Skin epidermis (tissue), 12 donors: ENCODE results near the gene RAMP1.

ENCODE experiments used
- H3K27ac ChIP-seq, 21 experiments: fragments of 200-600 bp; sonication (generic) in 11 of 21; one replicate each; pipeline ENCODE4 v1.5.0; 2020; ENCODE audit warnings: mild to moderate bottlenecking in 3 of 21, inconsistent platforms in 2 of 21, moderate library complexity in 2 of 21
- H3K4me3 ChIP-seq, 7 experiments: fragments of 200-600 bp; sonication (generic) in 2 of 7; one replicate each; pipeline ENCODE4 v1.5.0; 2020; ENCODE audit warnings: inconsistent platforms in 2 of 7, mild to moderate bottlenecking in 2 of 7, moderate library complexity in 1 of 7

RAMP1 gene

DNA sequence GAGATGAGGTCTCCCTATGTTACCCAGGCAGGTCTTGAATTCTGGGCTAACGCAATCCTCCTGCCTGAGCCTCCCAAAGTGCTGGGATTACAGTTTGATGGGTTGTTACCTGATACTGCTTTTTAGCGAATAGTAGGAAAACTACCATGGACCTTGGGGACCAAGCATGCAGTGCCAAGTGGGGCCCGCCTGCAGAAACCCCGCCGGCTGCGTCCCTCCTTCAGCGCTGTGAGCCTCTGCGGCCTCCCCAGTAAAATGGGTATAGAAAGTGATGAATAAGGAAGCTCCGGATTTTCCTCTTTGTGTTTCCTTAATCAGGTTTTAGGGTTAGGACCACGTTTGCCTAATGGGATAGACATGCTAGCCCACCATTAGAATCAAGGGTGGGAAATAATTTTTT, 30.4 kb downstream of the RAMP1 start:
- Histone ChIP-seq H3K27ac (no peak overlapping the region), H3K4me3 (no peak overlapping the region)

DNA sequence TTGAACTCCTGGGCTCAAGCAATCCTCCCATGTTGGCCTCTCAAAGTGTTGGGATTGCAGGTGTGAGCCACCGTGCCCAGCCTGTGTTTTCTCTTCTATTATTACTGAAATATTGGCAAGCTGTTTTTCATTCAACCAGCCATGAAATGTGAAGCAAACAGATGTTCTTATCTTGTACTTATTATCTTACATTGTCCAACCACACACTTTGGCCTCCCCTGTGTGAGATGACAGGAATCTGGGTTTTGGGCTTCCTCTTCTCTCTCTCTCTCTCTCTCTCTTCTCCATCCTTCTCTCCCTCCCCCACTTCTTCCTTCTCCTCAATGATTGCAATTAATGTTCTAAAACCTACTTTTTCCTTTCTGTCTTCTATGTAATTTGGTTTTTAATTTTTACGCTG, 33.1 kb downstream of the RAMP1 start:
- H3K27ac ChIP-seq, result no peak overlapping the region
- no peak overlapping the region for H3K4me3 ChIP-seq

DNA sequence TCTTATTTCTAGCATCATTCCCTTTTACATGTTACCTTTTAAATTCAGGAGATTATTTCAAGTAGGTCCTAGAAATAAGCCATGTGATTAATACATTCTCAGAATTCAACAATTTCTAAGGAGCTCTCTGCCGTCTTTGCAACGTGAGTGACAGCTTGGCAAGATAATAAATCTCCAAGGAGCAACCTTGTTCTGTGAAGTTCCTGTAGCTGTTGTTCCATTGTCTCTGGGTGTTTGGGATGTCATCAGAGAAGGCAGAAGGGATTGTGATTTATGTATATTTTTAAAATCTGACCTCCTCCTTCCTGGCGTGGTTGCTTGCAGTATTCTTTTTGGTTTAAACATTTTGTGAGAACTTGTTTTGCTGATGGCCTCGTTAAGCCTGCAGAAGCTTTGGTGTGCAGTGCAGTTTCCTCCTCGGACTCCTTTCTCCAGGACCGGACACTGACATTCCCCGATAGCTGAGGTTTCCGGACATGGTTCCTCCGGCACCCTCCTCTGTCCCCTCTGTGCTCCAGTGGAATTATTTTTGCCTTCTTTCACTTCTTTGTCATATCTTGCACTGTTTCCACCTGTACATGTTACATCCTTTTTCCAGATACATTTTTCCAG, 33.7 kb downstream of the RAMP1 start:
- no peak overlapping the region for H3K4me3 ChIP-seq
- H3K27ac ChIP-seq, result no peak overlapping the region

DNA sequence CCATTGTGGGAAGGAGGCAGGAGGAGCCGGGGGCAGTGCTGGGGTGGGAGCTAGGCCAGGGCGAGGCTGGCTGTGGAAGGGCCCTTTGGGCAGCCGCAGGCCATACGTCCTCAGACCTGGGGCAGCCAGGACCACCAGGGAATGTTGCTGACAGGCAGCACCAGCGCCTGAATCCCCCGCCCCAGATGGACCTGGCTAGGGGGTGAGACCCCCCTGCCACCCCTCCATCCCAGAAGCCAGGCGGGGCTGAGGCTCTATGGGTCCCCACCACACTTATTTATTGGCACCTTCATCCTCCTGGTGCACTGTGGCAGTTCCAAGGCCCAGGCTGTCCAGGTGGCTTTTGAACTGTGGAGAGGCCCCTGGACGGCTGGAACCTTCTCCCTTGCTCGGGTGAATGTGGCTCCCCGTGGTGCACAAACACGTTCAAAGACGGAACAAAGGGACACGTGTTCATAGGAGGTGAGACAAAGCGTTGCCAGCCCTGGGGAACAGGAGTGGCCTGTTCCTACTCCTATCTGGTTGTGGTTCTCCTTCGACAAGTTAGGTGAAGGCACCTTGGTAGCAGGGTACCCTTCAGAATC, 35.1 kb downstream of the RAMP1 start:
- Histone ChIP-seq H3K27ac (peak overlapping the region in 1 of 21 experiments; percentile 81), H3K4me3 (no peak overlapping the region)

DNA sequence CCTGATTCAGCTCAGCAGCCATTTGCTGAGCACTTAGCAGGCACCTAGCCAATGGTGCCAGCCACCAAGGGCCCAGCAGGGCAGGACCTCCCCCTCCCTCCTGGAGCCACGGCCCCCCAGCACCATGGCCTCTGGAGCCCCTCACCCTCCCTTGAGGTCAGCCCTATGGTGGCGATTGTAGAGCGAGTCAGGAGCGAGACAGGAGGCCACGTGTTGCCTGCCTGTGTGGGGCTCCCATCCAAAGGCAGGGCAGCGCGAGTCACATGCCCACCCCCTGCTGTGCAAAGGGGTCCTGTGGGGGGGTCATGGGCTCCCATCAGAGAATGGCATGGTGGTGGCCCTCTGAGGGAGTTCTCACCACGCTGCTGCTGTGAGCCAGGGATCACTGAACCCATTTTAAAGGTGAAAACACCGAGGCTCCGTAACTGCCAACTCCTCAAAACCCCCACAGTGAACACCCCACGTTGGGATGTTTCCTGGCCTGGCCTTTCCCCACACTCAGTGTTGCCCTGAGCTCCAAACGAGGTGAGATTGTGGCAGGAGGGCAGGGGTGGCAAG, 35.6 kb downstream of the RAMP1 start:
- Histone ChIP-seq H3K4me3 (no peak overlapping the region), H3K27ac (peak overlapping the region in 1 of 21 experiments; percentile 81)

DNA sequence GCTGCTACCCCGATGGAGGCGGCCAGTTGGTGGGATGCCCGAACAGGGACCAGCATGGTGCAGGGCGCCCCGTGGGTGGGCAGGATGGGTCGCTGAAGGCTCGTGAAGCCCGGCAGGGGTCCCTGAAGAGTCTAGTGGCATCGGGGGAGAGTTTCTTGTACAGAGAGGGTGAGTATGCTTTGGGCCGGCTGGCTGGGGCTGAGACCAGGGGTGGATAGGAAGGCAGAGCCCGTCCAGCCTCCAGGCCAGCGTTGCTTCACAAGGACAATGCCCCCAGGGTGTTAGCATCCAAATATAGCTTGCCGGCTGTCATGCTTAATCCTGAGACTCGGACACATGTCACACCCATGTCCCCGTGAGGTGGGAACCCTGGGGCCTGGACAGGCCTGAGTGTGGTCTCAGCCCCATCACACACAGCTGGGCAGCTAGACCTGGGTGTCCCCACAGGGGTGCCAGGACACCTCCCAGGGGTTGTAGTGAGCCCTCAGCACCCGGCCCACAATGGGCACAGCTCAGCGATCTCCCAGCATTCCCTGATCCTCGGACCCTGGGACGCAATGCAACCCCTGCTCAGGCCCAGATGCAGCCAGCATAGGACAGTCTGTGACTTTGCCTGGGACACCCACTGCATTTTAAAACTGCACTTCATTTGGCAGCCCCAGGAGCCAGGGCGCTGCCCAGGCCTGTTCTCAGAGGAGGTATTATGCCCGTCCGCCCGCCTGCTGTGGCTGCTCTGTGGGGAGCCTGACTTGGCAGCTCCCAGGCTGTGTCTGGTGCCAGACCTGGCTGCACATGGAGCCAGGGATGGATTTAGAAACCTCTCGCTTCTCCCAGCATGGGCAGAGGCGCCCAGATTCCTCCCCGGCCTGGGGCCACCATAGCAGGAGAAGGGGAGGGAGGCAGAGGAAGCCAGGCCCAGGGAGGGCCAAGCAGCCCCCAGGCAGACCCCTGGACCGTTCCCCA, 36.4 kb downstream of the RAMP1 start:
- Histone ChIP-seq H3K4me3 (no peak overlapping the region), H3K27ac (peak overlapping the region in 6 of 21 experiments; percentile 6 to 81 (median 57))

DNA sequence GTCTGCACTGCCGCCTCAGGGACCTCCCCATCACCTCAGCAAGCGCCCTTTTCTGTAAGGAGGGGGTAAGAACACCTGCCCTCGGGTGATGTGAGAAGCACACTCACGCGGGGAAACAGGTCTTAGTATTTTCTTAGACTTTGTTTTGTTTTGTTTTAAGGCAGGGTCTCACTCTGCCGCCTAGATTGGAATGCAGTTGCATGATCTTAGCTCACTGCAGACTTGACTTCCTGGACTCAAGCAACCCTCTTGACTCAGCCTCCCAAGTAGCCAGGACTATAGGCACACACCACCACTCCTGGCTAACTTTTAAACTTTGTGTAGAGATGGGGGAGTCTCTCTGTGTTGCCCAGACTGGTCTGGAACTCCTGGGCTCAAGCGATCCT, 37.1 kb downstream of the RAMP1 start:
- peak overlapping the region in 5 of 21 experiments; percentile 6 to 81 (median 61) for H3K27ac ChIP-seq
- H3K4me3 ChIP-seq, result no peak overlapping the region

DNA sequence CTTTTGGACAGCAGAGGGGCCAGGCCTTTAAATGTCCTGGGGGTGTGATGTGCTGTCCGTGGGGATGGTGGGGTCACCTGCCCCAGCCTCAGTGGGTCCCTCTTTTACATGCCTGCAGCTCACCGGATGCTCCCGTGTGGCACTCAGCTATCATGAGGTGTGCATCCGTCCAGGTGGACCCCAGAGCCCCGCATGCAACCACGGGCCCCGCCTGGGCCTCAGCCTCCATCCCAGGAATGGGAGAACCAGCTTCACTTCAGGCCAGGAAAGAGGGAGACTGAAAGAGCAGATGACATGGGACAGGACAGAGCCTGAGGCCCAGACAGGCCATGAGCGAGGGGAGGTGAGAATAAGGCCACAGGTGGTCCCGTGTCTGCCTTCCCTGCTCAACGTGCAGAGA, 37.5 kb downstream of the RAMP1 start:
- Histone ChIP-seq H3K27ac (peak overlapping the region in 3 of 21 experiments; percentile 48 to 81 (median 61)), H3K4me3 (no peak overlapping the region)

DNA sequence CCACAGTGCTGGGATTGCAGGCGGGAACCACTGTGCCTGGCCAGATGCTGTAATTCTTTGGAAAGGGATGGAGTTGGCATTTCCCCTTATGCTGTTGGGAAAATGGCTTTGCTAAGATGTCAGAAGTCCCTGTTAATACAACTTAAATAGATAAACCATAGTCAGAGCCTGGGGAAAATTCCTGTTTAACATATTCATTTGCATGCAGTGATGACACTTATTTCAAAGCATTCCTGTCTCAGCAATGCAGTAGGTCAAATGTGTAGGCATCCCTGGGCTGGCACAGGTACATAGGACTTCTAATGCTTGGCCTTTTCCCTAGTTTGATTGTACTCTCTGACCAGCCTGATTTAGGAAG, 38.6 kb downstream of the RAMP1 start:
- H3K27ac ChIP-seq, result peak overlapping the region in 14 of 21 experiments; percentile 1 to 81 (median 43)
- no peak overlapping the region for H3K4me3 ChIP-seq

DNA sequence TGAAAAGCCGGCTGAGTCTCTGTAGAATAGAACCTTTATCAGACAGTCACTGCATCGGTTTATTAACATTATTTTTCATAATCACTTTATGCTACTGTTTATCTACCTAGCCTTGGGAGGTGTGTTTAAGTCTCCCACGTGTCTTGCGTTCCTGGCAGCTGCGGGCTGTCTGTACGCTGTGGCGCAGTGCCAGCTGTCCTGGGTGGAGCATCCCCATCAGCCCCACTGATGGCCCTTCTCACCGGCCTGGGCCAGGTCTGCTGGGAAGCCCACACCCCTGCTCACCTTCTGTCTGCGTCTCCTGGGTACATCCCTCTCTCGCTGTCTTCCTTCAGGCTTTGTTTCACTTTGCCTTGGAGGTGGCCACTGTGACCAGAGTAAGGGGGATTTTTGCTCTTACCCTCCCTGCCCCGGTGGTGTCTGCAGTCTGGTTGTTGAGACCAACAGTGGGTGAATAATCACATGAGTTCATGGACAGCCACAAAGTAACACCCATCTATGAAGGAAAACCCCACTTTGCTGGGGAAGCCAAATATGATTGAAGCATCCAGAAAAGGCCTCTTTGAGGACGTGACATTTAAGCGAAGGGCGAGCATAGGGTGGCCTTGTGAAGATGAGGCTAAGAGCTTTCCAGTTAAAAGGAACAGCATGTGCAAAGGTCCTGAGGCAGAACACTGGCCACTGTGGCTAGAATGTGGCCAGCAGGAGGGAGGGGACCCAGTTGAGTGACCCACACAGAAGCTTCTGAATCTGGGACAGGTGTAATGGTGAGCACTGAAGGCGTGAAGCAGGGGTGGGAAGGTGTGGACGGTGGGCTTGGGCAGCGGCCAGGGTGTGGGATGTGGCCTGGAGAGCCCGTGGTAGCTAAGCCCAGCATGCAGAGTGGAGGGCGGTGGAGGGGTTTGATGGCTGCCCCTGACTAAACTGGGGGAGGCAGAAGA, 41.7 kb downstream of the RAMP1 start:
- Histone ChIP-seq H3K27ac (no peak overlapping the region), H3K4me3 (no peak overlapping the region)

DNA sequence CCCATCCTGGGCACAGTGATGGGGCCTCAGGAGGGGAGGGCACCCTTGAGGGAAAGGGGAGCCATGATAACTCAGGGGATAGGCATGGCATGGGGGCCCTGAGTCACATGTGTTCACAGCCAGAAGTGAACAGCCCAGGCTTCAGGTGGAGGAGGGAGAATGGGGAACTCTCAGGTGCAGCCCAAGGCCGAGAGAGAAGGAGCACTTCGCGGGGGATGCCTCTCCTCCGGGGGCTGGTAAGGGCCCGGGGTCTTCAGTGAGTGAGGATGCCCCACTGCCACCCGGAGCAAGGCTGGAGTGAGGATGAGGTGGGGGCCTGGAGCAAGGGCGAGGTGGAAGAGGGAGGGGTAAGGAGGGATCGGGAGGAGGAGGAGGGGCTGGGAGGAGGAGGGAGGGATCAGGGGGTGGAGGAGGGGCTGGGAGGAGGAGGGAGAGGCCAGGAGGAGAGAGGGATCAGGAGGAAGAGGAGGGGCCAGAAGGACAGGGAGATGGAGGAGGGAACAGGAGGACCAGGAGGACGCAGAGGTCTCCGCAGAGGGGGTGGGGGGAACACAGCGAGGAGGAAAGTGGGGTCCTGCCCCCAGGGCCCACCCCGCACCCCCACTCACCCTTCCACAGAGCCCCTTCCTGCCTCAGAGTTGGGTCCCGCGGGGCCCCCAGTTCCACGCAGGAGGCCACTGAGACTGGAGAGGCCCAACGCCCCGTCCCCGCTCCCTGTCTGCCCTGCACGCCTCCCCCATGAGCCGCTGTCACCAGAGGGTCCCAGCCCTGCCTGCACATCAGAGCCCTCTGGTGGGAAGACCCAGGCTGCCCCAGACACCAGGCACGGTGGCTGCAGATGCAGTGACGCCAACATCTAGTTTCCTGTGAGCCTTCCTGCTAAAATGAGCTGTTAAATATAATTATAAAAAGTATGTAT, 42.8 kb downstream of the RAMP1 start:
- Histone ChIP-seq H3K4me3 (no peak overlapping the region), H3K27ac (no peak overlapping the region)

DNA sequence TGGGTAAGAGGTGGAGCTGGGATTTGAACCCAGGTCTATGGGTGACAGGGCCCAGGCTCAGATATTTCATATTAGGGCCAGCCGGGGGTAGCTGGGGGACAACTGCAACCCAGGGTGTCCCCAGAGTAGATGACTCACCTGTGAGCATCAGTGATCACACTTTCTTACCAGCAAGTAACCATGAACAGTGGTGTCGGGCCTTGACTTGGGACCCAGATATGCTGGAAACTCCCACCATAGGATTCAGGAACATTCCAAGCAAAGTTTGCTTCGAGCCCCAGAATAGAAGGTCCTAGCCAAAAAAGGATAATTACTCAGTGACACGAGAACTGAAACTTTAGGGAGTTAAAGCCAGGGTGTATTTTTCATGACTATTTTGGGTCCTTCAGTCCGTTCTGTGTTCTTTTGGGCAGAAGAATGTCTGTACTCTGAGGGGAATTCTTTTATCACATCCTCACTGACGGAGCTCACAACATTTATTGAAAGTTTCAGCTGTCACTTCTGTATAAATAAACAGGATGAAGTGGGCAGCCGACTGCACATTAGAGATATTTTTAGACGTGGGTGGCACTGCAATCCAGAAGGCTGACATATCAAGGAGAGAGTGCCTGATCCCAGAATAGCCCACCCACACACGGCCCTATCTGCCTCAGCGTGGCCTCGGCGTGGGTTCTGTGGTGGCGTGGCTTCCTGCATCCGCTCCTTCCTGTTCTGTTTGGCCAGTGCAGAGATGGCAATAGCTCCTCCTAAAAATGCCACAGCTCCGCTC, 45.6 kb downstream of the RAMP1 start:
- Histone ChIP-seq H3K27ac (peak overlapping the region in 10 of 21 experiments; percentile 12 to 55 (median 39)), H3K4me3 (no peak overlapping the region)

DNA sequence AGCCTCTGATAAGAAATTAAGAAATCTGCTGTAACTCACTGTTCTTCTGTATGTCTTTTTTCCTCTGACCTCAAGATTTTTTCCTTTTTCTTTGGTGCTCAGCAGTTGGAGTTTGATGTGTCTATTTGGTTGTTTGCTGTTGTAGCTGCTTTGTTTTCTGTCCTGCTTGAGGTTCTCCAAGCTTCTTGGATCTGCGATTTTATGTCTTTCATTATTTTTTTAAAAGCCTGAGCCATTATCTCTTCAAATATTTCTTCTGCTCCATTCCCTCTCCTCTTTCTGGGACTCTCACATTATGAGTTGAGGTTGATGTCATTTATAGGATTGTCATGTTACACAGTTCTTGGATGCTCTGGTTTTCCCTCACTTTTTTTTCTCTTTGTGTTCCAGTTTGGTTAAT, 47.7 kb downstream of the RAMP1 start:
- Histone ChIP-seq H3K27ac (no peak overlapping the region), H3K4me3 (no peak overlapping the region)

DNA sequence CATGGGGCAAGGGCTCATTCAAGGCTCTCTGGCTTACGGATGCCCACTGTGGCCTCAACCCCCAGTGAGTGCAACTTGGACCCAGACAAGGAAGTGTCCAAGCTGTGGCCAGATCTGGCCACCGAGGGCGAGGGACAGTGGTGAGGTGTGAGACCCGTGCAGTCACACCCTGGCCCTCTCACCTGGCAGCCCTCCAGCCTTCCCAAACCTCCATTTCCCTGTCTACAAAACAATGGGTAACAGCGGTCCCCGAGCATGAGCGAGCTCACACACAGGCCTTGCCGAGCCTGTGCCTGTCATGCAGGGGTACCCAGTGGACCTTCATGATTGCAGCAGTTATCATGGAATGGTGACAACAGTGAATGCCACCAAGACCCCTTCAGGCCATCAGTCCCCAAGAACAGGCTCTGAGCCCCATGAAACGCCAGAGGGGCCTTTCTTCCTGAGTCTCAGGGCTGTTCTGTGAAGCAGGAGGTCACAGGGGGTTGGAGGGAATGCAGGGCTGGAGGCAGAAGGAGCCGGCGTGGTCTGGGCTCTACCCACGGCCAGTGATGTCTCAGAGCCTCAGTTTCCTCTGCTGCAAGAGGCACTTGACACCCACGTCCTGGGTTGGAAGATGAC, 49.8 kb downstream of the RAMP1 start:
- H3K27ac ChIP-seq, result no peak overlapping the region

DNA sequence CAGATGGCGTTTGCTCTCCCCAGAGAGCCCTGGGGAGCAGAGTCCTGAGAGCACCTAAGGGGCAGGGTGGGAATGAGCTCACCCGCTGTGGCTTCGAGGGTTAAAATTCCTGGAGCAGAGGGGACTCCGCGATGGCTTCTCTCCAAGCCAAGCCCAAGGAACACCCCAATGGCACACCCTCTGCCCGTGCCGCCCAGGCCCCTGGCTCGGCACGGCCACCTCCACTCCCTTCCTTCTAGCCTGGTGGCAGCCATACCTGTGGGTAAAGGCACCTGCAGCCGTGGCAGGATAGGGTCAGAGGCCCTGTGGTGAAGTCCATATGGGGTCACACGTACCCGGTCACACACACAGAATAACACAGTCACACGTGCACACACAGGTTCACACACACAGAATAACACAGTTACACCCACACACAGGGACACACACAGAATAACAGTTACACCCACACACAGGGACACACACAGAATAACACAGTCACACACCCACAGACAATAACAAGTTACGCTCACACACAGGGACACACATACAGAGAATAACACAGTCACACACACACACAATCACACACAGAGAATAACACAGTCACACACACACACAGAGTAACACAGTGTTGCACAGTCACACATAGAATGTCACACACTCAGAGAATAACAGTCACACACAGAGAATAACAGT, 50.5 kb downstream of the RAMP1 start:
- no peak overlapping the region for H3K4me3 ChIP-seq
- H3K27ac ChIP-seq, result no peak overlapping the region

More for the DNA sequence above, 49.8 kb downstream of the RAMP1 start:
- no peak overlapping the region for H3K4me3 ChIP-seq

DNA sequence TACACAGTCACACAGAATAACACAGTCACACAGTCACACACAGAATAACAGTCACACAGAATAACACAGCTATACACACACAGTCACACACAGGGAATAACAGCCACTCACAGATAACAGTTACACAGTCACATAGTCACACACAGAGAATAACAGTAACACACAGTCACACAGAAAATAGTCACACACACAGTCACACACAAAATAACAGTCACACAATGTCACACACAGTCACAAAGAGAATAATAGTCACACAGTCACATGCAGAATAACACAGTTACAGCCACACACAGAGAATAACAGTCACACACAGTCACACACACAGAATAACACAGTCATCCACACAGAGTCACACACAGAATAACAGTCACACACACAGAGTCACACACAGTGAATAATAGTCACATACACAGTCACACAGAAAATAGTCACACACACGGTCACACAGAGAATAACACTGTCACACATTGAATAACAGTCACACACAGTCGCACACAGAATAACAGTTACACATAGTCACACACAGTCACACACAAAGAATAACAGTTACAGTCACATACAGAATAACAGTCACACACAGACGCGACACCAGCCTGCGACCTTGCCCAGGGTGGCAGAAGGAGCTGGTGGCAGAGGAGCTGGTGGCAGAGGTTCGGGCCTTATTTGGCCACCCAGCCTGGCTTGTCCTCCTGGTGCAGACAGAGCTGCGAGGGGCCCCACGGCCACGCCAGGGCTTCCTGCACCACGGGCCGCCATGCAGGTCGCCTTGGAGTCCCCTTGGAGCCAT, 51.3 kb downstream of the RAMP1 start:
- no peak overlapping the region for H3K27ac ChIP-seq
- H3K4me3 ChIP-seq, result no peak overlapping the region
